Renal cortical epithelial cell (primary cell): ENCODE measurements around the gene KIRREL1. TPM values are rescaled to one million over a fixed set of nuclear protein-coding genes. Genes with fewer than 3 reads are reported as not detected.

Experiments
- DNase-seq: peaks from one replicate; pipeline ENCODE4 v3.0.0-alpha.2; 2011; ENCODE audit warnings: low read depth
- total RNA-seq: library from RNA; depleted of rRNA; stranded (reverse); fragments of >200 nt; gene quantifications from 2 replicates; pipeline ENCODE4 v1.2.3, GENCODE V29; 2014

The KIRREL1 gene
- total RNA-seq, 1 donor from 2014 or later, result 297 TPM

DNA sequence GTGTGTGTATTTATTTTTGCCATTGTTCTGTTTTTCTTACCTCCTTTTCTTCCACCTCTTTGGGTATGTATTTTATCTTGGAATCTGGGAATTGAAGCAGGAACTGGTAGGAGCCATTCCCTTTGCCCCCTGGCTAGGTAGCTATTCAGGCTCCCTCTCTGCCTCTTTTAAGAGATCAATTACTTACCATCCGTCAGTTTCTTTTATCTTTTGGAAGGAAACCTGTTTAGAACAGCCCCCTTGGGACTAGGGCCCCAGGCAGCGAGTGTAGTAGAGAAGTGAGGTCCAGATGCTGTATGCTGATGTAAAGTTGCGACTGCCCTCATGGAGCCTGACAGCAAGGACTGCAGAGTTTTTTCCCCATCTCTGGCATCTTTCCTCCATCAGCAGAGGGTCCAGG is 41.6 kb downstream of the KIRREL1 start:
- DNase-seq, result no peak

DNA sequence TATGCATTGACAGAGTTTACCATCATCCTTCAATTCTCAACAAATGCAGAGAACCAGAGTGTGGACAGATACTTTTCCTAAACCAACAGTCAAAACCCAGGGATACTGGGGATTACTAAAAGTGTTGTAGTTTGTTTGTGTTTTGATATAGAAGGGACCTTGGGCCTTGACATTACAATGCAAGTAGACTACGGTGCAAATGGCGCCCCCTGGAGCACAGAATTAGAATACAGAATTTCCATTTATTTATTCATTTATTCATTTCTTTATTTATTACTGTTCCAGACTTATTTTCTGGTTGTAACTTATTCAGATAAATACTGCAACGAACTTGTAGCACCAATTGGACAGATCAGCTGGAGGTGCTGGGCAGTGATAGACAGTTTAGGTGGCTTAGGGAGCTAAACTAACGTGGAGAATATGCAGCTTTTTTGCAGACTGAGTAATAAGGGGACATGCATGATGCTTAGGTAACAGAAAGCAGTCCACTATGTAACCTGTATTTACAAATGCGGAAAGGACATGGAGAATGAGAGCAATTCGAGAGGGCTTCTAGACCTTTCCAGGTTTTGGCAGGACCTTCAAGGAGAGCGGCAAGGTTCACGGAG is 42.6 kb downstream of the KIRREL1 start:
- DNase-seq, result peak; percentile 52

DNA sequence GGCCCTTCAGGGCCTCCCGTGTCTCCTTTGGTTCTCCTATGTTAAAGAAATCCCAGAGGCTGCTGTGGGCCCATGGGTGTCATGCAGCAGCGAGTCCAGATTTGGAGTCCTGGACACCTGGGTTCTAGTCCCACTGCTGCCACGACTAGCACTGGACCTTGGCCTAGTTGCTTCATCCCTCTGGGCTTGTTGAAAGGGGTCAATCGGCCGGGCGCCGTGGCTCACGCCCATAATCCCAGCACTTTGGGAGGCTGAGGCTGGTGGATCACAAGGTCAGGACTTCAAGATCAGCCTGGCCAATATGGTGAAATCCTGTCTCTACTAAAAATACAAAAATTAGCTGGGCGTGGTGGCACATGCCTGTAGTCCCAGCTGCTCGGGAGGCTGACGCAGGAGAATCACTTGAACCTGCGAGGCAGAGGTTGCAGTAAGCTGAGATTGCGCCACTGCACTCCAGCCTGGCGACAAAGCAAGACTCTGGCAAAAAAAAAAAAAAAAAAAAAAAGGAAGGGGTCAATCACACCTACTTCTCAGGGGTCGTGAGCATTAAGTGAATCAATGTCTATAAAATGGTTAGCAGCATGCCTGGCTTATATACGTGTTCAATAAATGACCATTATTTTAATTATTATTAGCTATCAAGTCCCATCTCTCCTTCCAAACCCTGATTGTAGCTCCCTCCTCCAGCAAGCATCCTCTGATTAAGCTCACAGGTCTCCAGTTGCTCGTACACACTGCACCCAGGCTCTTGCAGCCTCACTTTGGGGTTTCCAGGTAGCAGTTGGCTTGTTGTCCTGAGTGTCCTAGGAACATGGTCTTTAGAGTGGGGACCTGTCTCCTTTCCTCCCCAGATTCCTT is 43.8 kb downstream of the KIRREL1 start:
- no peak for DNase-seq

DNA sequence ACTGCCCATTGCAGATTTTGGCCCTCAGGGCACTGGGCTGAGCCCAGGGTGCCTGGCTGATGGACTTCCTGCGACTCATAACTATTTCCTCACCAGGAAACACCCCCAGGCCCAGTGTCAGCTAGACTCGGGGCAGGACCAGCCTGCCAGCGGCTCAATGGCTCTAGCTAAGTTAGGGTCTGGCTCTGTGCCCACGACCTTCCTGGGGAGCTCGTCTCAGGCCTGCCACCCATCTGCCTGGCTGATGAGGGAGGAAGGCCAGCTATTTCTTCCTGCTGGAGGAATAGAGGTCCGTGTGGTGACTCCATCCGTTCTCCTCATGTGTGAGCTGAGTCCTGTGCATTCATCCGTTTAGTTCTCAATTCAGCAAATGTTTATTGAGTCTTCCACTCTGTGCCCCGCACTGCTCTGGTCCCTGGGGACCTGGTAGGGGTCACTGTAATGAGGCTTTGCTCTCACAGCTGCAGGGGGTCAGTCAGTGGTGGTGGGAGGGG is 44.5 kb downstream of the KIRREL1 start:
- DNase-seq, result peak; percentile 71

DNA sequence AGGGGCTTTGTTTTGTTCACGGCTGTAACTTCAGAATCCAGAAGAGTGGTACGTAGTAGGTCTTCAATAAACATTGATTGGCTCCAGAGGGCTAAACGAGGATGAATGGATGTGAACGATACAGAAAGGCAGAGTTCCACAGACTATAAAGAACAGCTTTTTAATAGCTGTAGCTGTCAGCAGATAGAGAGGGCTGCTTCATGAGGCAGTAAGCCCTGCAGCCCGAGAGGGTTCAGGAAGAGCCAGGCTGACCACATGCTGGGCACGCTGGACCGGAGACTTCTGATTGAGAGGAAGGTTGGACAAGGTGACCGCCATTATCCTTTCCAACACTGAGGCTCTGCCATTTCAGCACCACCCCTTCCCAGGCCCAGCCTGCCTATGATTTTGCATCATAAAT is 45.3 kb downstream of the KIRREL1 start:
- DNase-seq, result no peak

DNA sequence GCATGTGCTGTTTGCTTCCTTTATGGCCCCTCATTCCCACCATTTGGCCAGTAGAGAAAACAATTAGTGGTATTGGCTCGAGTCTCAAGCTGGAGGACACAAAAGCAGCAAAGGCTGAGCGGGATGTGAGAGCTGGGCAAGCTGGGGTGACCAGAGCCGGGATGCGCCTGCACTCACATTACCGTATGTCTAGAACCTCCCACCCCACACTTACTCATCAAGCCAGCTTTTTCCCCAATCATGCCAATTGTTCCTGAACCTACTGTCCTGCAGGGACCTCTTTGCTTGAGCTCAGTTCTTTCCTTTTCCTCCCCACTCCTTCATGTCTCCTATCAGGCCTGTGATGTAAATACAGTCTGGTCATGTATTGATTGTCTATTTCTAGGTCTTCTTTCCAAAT is 45.9 kb downstream of the KIRREL1 start:
- no peak for DNase-seq

DNA sequence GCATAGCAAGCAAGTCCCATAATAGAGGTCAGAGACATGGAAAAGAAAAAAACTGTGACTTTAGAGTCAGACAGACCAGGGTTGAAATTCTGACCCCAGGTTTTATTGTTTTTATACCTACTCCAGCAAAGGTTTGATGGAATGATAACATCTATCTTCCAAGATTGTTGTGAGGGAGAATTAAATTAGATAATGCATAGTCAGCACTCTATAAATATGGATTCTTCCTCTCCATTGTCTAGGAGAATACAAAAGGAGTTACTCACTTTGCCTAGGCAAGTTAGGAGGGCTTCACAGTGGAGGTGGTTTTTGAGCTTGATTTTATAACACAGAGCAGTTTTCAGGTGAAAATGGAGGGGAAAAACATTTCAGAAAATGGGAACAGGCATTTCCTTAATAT is 46.9 kb downstream of the KIRREL1 start:
- no peak for DNase-seq

DNA sequence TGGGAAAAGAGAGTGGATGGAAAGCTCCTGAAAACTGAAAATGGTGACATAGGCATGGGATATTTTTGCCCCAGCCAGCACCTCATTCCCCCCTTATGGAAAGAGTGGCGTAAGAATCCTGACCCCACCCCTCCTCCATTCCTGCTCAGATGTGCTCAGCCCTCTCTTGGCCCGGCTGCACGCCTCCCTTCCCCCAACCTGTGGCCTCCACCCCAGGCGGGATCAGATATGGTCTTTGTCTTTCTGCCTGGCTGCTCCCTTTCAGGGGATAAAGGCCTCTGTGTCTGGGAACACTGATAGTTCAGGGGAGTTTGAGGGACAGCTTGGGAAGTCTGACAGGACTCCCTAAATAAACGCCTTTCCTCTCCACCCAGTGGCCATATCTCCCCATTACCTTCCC is 49.8 kb downstream of the KIRREL1 start:
- no peak for DNase-seq

DNA sequence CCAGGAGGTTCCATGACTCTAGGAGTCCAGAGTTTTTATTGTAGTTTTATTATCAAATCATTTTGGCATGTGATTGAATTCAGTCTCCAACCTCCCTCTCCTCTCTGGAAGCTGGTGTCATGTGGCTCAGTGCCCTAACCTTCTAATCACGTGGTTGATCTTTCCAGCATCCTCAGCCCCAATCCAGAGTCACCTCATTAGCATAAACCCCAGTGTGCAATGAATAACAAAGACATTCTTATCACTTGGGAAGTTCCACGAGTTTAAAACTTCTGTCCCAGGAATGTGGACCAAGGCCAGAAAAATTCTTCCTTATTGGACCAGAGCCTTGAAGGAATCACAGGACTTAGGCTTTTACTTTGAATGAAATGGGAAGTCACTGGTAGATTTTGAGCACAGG is 52.2 kb downstream of the KIRREL1 start:
- peak; percentile 81 for DNase-seq

DNA sequence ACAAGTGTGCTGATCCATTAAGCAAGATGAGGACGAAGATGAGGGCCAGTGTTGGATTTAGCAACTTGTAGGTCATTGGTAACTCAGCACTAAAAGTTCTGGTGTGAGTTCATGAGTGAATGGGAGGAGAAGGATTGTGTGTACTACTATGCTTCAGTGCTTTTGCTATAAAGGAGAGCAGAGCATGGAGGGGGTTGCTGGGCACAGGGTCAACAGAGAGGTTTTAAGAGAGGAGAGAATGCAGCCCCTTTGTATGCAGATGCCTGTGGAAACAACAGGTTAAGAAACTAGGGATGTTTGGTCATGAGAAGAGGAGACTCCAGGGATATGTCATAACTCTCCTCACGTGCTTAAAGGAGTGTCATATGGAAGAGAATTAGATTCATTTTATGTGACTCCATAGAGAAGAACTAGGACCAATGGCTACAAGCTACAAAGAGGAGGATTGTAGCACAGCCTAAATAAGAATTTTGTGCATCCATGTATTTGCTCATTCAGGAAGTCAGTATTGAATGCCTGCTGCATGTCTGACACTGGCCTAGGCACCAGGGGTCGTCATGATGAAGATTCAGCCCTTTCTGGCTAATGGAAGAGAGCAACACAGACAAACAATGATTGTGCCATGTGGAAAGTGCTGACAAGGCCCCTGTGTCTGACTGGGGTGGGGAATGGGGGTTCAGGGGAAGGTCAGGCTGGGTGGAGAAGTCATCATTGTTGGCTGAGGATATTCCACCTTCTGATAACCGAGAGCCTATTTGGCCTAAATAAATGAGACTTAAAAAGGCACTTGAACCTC is 53.5 kb downstream of the KIRREL1 start:
- DNase-seq, result peak; percentile 60

DNA sequence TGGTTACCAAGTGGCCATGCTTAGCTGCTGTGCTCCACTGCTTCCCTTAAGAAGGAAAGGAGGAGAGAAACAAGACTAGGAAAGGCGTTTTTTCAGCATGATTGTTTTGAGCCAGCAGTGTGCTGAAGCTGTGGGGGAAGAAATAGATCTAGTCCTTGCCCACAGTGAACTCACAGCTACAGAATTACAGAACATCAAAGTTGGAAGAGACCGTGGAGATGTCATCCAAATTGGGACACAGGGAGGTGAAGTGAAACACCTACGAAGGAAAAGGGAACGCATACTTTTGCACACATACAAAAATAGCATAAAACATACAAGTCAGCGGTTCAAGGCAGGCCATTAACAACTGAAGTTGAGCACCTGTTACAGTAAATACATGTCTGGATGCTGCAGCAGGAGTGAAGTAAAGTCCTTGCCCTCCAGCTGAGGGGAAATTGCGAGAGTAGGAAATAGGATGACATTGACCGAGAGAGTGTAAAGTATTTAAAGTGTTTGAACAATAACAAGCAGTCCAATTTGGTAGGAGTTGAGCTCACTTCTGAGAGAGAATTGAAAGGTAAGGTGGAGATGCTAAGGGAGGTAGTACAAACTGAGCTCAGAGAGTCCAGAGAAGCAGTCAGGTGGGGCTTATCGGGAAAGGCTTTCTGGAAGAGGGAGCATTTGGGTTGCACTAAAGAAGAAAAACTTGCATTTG is 55.1 kb downstream of the KIRREL1 start:
- no peak for DNase-seq

DNA sequence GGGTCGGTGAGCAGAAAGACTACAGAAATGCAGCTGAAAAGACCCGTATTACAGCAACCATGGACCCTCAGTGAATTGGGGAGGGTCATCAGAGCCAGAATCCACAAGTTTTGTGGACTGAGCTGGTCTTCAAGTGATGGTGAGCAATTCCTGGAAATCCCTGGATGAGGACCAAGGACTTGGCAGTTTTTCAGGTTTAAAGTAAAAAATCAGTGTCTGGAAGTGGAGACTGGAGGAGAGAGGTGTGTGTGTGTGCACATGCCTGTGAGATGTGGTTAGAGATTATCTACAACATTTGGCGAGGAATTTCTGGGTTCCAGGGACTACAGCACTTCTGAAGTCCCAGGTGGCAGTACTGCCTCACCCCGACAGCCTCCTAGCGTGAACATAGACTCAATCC is 56.4 kb downstream of the KIRREL1 start:
- peak; percentile 23 for DNase-seq

DNA sequence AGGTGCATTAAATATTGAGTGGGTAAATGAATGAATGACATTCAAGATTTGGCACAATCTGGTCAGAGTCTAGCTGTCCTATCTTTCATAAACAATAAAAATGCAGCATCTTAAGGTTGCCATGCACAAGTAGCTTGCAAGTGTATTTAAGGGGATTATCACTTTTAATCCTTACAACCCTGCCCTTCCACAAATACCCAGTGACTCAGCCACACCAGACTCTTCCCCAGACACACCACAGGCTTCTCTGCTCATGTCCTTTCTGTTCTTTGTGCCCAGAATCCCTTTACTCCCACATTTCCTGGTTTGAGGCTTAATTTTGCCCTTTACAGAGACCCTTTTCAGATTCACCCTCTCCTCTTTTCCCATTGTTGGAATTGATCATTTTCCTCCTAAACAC is 59.8 kb downstream of the KIRREL1 start:
- peak; percentile 32 for DNase-seq

DNA sequence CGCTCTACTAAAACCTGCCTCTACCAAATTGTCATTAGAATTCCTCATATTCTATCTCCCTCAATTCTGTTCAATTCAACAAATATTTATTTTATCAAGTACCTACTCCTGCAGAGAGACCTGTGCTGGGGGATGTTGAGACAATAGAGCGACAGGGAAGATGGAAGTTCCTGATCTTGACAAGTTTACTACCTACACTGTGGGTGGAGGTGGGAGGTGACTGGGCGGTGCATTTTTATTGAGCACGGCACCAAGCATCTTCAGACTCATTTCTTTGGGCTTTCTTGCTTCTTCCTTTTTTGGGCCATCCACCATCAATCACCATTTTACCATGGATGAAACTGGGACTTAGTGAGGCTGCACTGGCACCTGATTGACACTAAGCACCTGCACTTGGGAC is 61.3 kb downstream of the KIRREL1 start:
- no peak for DNase-seq

DNA sequence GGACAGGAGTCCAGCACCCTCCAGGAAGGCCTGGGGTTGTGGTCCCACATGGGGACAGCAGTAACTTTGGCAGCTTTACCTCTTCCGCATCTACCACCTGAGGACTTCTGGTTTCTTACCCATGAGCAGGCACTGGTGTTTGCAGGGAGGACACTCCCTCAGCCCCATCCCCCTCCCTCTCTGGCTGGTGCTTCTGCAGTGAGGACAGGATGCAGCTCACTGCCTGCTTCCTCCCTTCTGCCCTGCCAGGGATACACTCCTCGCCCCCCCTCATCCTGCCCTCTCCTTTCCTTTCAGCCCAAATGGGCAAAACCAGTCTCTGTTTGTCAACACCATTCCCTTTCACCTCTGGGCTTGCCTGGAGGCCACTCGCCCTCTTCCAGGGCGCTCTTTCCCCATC is 62.4 kb downstream of the KIRREL1 start:
- DNase-seq, result no peak

DNA sequence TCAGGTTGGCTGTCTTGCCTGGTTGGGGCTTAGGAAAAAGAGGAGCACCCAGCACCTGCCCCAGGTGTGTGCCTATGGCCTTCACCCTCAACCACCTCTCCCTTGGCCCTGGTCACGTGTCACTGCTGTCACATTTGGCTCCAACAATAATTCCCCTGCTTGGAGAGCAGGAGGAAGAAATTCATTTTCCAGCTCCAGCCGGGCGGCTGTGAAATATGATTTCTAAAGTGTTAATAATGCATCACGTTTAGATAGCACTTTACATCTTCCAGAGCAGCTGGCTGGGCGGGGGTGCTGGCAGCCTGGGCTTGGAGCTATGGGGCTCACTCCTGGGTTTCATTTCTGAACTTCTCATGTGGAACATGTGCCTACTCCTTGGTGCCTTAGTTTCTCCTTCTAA is 63.1 kb downstream of the KIRREL1 start:
- no peak for DNase-seq

DNA sequence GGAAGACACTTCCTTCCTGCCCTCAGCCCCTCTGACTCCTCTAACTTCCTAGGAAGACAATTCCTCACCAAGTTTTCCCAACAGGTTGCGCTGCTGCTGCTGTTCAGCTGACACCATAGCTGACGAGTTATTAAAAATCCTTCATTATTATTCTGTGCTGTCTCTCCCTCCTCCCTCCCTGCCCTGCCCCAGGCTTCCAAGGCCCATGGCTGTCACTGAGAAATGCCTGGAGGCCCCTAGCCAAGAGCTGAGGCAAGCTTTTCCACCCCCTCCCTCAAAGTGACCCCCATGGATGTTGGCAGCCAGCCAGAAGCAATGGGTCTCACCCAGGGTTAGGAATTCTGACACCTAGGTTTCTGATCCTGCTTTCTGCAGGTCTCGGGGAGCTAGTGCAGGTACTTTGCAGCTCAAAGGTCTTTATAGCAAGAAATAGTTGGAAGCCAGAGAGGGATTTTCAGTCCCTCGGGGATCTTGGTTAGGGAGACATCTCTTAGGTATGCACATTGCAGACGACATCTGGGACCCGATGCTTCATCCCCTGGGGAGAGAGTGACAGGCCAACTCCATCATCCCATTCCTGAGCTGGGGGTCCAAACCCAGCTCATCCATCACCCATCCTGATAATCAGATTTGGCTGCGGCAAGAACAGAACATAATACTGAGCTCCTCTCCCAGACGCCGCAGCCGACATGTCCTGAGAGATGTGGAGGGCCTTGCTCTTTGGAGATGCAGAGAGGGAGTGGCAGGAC is 65.0 kb downstream of the KIRREL1 start:
- no peak for DNase-seq

DNA sequence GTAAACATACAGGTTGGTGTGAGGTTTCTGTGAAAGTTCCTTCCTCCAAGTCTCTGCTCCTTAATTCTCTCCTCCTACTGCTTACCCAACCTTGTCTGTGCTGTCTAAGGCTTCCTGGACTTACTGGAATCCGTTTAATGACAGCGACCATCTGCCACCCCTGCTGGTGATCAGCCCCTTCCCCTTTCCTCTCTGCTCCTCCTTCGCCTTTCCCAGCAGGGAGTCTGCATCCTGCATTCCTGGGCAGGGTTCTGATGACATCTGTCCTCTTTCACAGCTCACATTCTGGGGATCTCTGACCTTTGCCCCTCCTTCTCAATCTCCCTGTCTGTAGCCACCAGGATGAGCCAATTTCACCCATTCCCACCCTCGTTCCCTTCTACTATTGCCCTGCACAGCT is 66.5 kb downstream of the KIRREL1 start:
- no peak for DNase-seq

DNA sequence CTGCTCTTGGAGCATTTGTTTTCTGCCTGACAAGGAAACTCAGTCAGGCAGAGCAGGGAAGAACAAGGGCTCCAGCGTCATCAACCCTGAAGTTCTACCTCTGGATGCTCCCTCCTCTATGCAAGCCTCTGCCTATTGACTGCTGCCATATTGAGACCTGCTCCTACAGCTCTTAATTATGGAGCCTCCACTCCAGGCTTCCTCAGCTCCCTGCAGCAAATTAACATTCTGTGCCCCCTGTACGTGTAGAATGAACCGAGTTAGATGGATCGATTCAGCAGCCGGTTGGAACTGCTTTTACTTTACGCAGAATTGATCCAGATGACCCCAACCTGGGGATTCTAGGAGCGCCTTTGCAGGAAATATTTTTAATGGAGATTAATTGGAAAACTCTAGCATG is 68.7 kb downstream of the KIRREL1 start:
- DNase-seq, result no peak

DNA sequence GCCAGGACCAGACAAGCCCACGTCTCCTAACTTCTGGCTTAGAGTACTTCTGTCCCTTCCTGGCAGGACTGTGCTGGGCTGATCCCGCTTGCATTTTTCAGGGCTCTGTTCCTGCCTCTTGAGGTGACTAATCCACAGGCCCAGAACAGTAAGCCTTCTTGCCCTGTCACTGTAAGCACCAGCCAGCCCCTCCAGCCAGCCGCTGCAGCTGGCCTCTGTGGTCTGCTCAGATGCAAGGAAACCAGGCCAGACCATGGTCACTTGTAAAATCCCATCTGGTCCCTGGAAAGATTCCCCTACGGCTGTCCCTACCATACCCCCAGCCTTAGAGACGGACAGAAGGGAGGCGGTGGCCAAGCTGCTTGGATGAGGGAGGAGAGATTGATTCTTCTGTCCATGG is 74.2 kb downstream of the KIRREL1 start:
- DNase-seq, result peak; percentile 42

DNA sequence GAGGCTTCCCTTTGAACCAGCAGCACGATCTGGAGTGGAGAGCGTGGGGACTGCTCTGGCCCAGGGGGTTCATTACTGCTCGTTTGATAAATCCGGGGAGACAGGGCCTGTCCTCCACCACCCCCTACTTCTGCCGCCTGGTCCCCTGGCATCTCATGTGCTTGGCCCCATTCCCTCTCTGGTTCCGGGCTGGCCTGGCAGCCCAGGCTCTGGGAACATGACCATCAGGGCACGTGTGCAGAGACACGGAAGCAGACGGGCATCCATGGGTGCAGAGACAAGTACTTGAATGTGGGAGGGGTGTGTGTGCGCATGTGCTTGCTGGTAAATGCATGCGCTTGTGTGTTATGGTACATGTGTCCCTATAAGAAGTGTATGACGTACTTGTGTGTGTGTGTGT is 75.5 kb downstream of the KIRREL1 start:
- no peak for DNase-seq
